GM19324 (cell line): ENCODE results near the gene TTC31.
"Not testable (repeated sequence)": the region's sequence is repeated elsewhere in the genome, so short reads cannot be mapped to it uniquely, and the experiment has no call there.

Experiments used
- ATAC-seq: cut with Tn5 transposase; IDR thresholded peaks from one replicate; pipeline ENCODE4 v1.9.1; 2021; ENCODE audit warnings: mild to moderate bottlenecking, moderate library complexity; ENCODE audit not compliant: unreplicated experiment, low FRiP score

TTC31 gene

GRCh38 chr2:74482801-74483674, at the start of gene TTC31, which contains the start of gene CCDC142:
Gene TTC31 (plus strand): TSS chr2:74483081. CDS start chr2:74483096, 15 bp downstream.
Gene CCDC142 (minus strand): TSS chr2:74482998. CDS start chr2:74482837, 161 bp downstream.
- ATAC-seq: peak; percentile 90

DNA sequence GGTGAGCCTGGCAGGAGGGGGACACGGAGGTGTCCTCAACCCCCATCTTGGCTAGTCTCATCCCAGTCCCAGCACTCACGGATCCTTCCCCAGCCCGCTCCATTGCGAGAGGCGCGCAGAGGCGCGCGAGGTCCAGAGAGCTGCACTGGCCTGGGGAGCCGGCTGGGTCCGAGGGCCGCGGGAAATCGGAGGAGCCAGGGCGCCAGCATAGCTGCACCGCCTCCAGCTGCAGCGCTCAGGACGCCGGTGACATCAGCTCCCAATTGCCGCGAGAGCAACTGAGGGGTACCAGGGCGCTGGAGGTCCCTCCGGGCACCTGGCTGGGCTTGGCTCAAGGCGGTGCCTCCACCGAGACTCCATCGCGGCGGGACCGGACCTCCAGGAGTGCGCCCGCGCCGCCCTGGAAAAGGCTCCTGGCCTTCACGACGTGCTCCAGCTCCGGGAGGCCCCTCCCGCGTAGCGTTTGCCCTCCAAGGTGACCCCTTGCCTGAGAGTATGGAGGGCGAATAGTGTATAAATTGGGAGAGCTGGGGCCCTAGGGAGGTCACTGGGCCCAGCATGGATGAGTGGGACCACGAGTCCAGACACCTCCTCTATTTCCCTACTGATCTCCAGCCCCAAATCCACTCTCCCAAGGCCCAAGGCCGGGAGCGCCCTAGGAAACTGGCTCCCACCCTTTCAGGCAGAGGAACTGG, 46.6 kb upstream of the TTC31 start:
- ATAC-seq: no peak

DNA sequence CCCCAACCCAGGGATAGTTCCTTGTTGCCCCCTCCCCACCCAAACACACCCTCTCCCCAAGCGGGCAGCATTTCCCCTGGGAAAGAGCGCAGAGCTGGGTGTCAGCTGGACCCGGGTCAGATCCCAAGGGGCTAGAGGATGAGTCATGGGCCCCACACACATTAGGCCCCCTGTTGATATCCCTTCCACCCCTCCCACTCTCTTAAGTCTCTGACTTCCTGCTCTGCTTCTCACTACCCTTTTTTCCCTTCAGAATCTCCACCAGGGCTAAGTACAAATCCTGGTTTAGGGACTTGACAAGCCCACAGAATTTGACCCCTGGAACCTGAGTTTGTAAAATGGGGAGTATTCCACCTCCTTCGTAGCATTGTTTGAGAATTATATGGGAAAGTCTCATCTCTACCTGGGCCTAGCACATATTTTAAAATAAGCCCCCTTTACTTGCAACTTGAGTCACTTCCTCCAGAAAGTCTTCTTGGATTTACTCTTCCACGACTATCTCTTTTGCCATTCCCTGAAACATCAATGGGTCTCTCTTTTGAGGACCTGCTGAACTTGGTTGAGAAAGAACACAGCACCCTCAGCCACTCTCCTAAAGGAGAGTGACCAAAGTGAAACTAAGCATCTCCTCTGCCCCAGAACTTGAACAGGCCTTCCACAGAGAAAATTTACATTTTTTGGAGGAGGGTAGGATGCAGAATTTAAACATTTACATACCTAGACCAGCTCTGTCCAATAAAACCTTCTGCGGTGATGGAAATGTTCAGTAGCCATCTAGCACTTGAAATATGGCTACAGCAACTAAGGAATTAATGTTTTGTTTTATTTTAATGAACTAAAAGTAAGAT, 45.8 kb upstream of the TTC31 start:
- no peak for ATAC-seq

GRCh38 chr2:74438248-74438647, 44.6 kb upstream of the TTC31 start:
- no peak for ATAC-seq

- no peak for ATAC-seq
These were observed 43.5 kb upstream of the TTC31 start for GRCh38 chr2:74439373-74439772.

DNA sequence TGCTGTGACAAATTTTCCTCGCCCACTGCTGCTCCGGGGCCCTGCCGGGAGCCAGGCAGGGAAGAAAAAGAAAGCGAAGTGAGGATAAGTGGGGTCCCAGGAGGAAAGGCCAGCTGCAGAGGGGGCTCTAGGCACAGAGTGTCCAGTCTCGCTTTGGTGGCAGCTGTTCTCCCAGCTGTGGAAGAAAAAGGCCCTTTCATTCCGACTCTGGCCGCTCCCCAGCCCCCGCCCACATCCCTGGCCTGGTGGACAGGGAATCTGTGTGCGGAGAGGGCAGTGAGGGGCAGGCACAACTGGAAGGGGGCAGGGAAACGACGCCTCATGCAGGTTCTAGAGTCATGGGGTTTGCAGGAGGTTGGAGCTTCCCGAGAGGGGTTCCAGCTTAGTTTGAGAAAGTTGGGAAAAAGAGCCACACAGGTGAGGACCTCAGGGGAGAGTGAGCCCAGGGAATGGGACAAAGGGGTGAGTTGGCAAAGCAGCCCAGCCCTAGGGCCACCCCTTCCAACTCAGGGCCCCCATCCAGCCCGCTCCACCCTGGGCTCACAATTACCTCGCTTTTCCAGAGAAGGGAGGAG, 43.0 kb upstream of the TTC31 start:
- no peak for ATAC-seq

DNA sequence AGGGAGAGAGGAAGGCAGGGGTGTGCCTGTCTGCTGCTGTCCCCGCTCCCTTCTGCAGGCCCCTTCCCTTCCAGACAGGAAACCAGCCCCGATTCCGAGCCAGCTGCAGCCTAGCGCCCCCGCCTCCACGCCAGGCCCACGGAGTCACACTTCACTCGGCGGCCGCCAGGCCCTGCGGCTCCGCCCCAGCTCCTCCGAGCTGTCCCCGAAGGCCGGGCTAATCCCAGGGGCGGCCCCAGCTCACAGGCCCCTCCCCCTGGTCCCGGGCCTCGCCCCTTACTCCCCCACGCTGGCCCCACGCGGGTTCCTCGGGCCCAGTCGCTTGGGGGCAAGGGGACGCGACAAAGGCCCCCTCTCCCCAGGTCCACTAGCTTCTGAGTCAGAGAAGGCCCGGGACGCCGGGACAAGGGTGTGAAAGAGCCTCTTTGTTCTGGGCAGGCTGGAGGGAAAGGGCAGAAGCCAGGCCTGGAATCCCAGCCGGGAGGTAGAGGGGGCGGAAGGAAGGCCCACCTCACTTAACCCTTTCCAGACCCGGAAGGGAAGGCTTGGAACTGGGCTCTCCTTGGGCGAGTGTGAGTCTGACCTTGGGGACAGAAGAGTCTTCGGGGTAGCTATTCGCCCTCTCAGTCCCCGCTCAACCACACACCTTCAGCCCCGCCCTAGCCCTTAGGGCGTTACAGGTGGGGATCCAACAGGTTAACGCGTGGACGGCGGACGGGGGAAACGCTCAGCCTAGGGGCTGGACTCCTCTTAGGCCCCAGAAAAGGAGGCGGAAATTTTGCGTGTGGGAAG, 42.3 kb upstream of the TTC31 start:
- peak; percentile 73 for ATAC-seq

DNA sequence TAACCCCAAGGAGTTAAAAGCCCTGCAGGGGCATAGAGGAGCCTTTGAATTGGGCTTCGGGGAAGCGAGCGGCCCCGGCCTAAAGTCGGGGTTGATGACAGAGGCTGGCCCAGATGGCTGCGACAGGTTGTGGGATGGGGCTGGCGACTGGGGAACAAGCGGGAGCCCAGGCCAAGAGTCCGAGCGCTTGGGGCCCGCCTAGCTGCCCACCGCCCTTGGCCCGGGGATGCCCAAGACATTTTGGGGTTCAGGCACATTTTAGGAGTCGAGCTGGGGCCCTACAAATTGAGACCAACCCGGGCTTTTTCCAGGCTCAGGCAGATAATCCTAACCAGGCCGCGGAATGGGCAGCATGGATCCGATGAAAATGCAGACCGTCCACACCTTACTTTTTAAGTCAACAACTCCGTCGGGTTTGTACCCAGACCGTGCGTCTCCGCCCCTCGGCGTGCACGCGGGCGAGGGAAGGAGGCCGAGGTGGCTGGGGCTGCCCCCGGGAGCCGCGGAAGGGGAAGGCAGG, 41.7 kb upstream of the TTC31 start:
- no peak for ATAC-seq

GRCh38 chr2:74441690-74442482, 41.0 kb upstream of the TTC31 start, which contains the start of gene RTKN:
Gene RTKN (minus strand): TSS chr2:74441937. CDS start chr2:74441816, 121 bp downstream.
- ATAC-seq: peak; percentile 44

DNA sequence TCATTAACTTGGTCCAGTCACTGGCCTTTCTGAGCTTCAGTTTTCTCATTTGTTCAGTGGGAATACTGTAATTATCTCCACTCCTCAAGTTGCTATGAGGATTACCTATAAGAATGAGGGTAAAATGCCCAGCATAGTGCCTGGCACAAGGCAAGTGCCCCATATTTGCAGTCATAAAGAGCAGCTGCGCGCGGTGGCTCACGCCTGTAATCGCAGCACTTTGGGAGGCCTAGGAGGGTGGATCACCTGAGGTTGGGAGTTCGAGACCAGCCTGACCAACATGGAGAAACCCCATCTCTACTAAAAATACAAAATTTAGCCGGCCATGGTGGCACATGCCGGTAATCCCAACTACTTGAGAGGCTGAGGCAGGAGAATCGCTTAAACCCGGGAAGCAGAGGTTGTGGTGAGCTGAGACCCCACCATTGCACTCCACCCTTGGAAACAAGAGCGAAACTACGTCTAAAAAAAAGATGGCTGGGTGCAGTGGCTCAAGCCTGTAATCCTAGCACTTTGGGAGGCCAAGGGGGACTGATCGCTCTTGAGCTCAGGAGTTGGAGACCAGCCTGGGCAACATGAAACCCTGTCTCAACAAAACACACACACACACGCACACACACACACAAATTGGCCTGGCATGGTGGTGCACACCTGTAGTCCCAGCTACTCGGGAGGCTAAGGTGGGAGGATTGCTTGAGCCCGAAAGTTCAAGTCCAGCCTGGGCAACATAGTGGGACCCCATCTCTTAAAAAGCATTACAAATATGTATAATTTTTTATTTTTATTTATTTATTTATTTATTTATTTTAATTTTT, 40.2 kb upstream of the TTC31 start:
- ATAC-seq: not testable (repeated sequence)

DNA sequence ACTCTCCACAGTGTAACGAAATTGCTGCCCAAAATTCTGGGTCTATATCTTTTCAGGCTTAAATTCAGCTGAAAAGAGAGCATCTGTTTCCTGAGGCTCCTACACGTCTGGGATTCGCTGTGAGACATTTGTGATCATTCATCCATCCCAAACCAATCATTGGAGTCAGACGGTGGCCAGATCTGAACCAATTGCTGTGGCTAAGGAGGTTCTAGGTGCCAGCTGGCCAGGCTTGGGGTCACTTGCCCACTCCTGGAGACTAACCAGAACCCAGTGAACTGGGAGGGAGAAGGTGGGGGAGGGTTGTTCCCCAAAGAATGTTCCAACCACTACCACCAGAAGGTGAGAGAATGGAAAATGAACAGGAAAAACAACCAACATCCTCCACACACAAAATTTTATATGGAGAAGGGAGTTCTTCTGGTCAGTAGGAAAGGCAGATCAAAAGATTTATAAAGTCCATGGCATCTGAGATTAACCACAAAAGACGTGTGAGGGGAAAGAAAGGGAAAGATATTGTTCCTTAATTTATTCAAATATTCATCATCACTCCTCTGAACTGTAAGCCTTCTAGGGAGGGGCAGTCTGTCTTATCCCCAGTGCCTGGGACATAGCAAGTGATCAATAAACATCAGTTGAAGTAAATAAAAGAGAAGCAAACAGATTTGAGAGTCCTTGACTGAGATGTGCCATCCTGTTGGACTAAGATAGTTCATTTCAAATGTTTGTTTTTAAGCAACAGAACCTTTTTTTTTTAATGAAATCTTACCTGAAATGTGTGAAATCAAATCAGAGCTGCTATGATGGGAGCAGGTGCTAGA, 38.2 kb upstream of the TTC31 start:
- ATAC-seq: no peak

GRCh38 chr2:74447230-74447999, 35.5 kb upstream of the TTC31 start:
- no peak for ATAC-seq

DNA sequence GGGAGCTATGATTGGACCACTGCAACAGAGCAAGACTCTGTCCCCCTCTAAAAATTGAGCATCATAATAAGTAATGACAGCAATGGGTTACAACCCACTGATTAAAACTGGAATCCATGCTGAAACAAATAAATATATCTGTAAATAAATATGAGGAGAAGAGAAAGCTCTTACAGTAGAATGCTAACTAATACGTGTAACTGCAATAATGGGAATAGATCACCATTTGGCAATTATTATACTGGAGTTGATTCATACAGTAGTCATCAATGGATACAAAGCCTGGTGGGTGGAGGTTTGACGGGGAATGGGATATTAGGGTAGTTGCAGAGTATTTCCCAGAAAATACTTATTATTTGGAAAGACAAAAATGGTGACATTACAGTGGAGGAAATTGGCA, 34.1 kb upstream of the TTC31 start:
- no peak for ATAC-seq

DNA sequence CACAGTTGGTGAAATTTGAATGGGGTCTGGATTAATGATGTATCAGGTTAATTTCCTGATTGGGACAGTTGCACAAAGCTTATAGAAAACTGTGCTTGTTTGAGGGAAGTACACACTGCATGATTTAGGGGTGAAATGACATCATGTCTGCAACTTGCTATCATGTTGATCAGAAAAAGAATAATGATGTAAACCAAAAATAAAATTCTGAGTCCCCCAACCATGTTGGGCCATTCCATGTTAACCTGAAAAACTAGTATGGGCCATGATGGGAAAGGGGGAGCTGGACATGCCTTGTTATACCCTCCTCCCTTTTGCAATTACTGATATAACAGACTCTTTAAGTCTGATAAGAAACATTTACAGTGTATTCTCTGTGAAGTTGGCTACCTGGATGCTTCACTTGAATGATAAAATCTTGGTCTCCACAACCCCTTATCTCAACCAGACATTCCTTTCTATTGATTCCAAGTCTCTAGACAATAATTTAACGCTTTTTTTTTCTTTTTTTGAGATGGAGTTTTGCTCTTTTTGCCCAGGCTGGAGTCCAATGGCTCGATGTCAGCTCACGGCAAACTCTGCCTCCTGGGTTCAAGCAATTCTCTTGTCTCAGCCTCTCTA, 32.2 kb upstream of the TTC31 start:
- no peak for ATAC-seq

GRCh38 chr2:74454654-74455511, 28.0 kb upstream of the TTC31 start, which contains the start of gene INO80B:
Gene INO80B (plus strand): TSS chr2:74455087. CDS start chr2:74455117, 30 bp downstream.
- ATAC-seq: peak; percentile 50
